Measurements from ENCODE around the gene ATP5F1A.

GRCh38 chr18:46069524-46069923 is 28.6 kb downstream of the ATP5F1A start:
- no peak for TF ChIP-seq CTCF (IDR thresholded peaks at IDR 0.05)
- no peak for TF ChIP-seq POLR2A (IDR thresholded peaks at IDR 0.05)
- TF ChIP-seq POLR2AphosphoS5 (IDR thresholded peaks at IDR 0.05), result peak; percentile 49

Data from prostate gland (tissue), 2 donors.